Cortex of kidney (tissue), 1 donor: Measurements from ENCODE around the gene NBAS.
"Not testable (repeated sequence)": the region's sequence is repeated elsewhere in the genome, so short reads cannot be mapped to it uniquely, and the experiment has no call there.

ENCODE experiments used
- DNase-seq: peaks from one replicate; lab custom pipeline; 2025; lab: John Stamatoyannopoulos, UW

The NBAS gene

DNA sequence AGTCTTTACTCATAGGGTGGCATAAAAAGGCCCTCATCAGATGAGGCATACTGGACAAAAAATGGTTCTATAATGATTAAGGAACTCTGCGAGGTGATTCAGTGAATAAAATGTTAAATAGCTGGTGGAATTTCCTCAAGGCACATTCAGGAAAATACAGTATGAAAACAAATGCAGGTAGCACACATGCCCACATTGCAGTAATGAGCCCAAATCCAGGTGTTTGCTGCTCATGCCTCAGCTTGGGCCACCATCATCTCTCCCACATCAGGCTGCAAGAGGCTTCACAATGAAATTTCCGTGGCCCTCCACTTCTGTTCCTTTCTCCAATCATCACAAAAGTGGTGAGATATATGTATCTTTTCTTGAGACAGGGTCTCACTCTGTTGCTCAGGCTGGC lies 298.3 kb downstream of the NBAS start:
- no peak for DNase-seq

DNA sequence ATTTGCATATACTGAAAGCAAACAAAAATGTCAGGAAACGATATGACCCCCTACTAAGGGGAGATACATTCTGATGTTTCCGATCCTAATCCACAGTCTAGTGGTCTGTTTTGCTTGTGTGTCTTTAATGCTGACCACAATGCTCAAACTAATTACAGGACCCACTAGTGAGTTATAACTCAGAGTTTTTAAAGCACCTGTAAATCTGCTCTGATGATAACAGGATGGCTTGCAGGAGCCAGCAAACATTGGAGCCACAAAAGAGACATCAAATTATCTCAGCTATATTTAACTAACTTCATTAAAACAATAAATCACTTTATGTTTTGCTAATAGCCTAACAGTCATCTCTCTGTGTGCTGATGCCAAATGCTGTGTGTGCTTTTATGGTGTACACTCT lies 300.3 kb downstream of the NBAS start:
- DNase-seq = no peak

DNA sequence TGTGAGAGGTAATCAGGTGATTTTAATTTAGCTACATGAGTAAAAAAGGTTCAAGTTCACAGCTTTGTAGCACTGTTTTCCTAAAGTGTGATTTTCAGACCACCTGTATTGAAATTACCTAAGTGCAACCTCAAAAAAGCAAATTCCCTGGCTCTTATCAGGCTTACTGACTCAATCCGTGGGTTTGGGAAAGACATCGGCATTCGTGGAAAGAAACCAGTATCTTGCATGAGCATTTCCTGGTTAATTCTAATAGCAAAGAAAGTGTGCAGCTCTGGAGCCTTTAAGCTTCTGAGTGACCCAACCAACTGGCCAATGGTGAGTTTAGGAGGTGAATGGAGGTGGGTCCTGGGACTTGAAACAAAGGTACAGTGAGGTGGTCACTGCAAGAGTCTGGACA lies 300.9 kb downstream of the NBAS start:
- no peak for DNase-seq

DNA sequence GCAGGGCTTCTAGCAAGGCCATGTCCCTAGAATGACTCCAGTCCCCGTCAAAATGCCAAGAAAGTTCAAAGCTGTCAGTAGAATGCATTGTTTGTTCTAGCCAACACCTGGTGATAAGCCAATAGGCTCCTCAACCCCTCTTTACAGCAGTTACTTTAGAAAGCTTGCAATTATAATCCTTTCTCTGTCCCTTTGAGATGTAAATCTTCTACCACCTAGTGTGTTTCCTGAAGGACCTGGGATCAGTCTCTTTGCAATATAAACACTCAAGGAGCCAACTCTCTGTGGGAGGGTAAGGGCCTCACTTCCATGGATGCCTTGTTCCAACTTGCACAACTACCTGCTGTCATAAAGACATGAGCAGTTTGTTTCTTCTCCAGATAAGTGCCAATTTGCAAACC lies 301.8 kb downstream of the NBAS start:
- no peak for DNase-seq

DNA sequence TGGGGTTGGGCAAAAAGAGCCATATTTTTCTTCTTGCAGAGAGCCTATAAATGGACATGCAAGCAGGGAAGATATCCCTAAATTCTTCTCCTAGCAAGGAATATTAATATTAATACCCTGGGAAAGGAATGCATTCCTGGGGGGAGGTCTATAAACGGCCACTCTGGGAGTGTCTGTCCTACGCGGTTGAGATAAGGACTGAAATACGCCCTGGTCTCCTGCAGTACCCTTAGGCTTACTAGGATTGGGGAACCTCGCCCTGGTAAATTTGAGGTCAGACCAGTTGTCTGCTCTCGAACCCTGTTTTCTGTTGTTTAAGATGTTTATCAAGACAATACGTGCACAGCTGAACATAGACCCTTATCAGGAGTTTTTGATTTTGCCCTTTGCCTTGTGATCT lies 302.7 kb downstream of the NBAS start:
- DNase-seq = not testable (repeated sequence)

DNA sequence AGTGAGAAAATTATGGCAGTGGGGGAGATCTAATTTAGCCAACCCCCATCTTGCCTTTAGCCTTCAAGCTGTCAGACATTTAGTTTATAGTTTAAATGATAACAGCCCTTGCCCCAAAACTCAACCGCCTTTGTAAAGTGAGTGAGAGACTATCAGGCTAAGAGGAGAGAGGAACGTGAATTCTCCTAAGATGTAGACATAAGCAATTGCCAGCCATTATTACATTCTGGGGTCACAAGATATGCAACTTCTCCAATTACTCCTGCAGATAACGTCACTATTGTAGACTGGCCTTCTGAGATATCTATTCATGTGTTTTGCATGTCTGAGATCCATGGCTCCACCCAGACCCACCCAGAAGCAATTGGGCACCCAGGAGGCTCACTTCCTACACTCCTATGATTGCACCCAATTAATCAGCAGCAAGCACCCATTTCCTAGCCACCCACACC lies 307.3 kb downstream of the NBAS start:
- no peak for DNase-seq

DNA sequence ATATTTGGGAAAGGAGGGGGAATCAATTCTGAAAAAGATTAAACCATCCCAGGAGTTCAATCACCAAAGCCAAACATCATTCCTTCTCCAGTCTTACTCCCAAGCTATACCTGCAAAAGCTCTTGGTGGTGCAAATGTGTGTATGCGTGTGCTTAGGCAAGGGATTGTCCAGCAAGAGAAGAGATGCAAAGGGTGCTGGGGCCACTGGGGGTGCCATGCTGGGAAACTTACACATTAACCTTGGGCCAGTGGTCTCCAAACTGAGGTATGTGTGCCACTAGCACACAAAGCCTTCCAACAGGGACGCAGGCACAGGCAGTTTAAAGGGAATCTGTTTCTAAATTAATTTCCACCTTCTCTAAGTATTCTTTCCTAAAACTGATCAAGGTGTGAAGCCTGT lies 307.9 kb downstream of the NBAS start:
- no peak for DNase-seq

DNA sequence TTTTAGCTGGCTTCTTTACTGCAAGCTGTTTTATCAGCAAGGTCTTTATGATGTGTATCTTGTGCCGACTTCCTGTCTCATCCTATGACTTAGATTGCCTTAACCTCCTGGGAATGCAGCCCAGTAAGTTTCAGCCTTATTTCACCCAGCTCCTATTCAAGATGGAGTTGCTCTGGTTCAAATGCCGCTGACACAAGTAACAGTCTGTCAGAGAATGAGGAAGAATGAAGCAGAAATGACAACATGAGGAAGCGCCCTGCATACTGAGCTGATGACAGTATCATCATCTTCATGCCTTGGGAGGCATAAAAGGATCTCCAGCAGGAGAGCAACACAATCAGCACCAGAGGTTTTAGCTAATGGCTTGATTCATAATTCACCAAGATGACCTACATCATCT lies 309.4 kb downstream of the NBAS start:
- no peak for DNase-seq

DNA sequence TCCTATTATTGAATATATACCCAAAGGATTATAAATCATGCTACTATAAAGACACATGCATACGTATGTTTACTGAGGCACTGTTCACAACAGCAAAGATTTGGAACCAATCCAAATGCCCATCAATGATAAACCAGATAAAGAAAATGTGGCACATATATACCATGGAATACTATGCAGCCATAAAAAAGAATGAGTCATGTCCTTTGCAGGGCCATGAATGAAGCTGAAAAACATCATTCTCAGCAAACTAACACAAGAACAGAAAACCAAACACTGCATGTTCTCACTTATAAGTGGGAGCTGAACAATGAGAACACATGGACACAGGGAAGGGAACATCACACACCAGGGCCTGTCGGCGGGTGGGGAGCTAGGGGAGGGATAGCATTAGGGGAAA lies 310.2 kb downstream of the NBAS start:
- DNase-seq = not testable (repeated sequence)

DNA sequence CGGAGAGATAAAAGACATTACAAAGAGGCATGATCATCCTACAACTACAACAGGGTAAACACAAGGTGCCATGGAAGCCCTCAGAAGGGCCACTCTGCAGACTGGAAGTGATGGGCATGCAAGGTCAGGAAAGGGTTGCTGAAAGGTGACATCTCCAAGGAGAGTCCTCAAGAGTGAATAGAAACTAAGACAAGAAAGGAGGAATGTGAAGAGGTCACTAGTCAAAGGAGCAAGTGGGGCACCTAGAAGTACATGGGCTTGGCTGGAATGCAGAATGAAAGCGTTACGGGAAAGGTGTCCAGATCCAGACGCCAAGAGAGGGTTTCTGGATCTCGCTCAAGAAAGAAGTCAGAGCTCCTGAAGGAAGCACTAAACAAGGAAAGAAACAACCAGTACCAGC lies 314.3 kb downstream of the NBAS start:
- no peak for DNase-seq

DNA sequence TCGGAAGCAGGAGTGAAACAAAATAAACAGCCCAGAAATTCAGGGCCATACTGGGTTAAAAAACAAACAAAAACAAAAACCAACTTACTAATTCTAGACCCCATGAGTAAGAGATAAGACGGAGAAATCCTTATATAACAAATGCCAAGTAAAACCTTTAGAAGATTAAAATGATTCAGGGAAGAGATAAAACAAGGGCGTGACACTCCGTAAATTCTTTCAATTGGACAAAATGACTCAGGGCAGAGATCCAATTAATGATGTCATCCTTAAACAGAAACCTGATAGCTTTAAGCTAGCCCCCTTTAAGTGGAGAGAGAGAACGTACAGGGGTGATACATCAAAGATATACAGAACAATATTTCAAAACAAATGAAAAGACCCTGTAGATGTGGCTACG lies 317.4 kb downstream of the NBAS start:
- no peak for DNase-seq

DNA sequence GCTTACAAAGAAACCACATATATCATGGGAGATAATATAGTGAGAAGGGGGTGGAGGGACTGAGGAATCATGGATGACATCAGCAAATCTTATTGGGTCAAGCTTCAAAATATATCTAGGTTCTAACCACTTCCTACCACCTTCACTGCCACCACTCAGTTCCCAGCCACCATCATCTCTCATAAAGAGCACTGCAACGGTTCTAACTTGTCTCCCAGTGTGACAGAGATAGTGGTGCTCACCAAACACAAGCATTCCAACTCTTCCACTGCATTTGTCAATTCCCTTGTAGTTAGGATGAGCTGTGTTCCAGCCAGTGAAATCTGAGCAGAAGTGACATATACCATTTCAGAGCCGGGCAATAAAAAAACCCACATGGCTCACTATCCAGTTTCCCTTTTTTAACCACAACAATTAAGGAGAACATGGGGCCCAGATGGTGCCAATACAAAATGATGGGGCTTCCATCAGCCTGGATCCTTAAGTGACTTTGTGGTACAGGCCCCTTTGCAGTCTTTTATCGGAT lies 318.1 kb downstream of the NBAS start:
- no peak for DNase-seq

DNA sequence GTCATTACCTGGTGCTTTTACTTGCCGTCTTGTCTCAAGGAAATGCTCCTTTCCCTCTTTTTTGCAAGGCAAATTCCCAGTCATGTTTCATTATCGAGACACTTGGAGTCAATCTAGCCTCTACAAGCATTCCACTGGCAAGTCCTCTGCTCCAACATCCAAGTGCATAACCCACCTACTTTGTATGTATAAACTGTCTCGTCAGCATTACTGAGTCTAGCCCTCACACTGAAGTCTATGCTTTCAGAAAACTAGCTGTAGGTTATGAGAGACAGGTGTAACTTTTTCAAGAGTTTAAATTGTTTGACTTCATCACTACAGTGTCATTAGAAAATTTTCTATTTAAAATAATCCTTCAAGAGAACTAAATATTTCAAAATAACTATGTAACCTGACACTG lies 319.2 kb downstream of the NBAS start:
- no peak for DNase-seq

DNA sequence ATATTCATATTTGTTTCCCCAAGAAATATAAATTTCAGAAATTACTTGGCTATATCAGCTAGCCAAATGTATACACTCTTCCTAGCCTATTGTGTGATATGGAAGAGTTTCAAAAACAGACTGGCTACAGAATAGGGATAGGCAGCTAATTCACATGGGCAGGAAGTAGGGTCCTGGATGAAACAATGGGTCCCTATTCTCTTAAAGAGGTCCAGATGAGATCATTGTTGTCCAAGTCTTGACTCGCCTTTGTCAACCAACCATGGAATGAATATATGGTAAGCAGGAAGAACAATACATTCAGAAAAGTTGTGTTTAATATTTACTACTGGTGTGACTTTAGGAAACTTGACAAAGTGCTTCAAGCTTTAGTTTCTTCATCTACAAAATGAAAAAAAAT lies 319.9 kb downstream of the NBAS start:
- no peak for DNase-seq

DNA sequence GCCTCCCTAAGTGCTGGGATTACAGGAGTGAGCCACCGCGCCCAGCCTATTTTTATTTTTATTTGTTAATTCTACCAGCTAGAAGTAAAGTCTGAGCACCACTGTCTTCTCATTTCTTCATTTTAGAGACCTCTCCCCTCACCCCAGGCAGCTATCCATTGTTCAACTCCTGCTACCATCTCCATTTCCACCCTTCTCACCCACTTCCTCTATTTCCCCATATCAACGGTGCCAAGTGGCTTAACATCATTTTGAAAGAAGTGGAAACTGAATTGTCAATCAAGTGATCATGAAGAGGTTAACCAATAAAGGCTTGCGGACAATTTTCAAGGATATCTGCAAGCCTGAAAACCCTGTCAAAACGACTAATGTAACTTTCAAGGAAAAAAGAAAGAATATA lies 323.1 kb downstream of the NBAS start:
- DNase-seq = no peak

DNA sequence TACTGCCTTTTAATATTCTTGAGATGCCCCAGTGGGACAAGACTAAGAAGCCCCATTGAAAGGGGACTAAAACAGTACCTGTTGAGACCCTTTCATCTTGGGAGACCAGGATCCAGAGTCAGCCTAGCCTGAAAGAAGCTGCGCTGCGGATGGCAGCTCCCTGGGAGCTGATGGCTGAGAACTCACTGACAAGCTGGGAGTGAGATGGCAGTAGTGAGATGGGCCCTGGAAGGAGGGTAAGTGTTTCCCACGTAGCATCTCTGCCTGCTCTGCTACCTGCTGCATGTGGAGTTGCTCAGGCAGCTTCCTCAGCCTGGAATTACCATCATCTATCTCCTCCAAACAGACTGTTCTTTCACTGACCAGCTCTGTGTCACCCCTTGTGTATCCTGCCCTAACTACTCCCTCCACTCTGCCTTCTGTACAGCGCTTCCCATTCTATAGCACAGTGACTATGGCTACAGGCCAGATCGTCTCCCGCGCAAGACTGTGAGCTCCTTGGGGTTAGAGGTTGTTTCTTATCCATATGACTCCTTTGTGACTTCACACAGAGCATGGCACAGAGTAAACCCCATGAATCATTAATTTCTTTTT lies 330.4 kb downstream of the NBAS start:
- DNase-seq = no peak

DNA sequence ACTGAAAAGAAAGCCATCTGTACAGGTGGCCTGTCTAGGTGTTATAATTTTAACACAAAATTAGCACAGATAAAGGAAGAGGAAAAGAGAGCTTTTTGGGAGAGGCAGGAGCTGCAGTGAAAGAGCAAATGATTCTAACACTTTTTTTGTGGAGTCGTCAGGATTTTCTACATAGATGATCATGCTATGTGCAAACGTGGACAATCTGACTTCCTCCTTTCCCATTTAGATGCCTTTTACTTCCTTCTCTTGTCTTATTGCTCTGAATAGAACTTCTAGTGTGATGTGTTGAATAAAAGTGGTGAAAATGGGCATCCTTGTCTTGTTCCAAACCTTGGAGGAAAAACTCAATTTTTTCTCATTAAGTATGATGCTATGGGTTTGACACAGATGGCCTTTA lies 334.5 kb downstream of the NBAS start:
- DNase-seq = no peak

DNA sequence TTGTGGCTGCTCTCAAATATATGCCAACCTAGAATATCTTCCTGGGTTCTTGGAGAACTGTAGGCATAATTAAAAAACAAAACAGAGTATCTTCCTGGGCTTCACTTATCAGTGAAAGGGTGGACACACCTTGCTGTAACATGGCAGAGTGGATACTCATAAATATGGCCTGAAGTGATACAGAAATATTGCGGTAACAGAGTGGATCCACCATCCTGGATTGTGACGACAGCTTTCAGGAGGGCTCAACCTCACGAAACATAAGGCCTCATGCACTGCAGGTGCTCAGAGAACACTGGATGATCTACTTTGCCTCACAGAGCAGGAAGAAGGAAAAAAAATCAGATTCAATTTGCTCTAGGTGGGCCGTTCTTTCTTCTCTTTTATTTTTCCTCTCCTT lies 336.0 kb downstream of the NBAS start:
- DNase-seq = no peak

DNA sequence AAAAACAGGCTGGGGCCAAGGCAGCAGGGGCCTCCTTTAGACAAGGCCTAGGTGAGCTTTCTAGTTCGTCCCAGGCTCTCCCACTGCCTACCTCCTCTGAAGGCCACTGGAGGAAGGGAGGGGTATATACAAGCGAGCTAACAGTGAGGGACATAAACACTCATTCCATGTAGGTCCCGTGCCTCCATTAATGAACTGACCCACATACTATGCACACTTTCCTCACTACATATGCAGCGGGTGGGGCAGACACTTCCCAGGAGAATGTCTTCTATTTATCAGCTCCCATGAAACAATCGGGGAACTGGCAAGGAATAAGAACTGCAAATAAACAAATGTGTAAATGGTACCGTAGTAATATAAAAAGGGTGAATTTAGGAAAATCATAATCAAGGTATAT lies 336.5 kb downstream of the NBAS start:
- no peak for DNase-seq

DNA sequence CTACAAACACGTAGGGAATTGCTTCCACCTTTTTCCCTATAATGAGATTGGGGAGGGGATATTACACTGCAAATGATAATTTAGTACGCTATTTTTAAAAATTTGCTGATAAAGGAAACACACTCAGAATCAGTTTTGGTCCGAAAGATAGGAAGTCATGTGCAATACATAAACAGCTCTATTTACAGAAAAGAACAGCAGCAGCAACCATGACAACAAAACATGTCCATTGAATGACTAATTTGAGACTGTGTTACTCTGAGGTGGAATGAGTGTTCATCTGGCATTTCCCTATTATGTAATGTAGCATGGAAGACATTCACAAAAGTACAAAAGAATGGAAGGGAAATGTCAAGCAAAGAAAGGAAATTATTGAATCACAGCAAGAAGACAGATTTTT lies 337.2 kb downstream of the NBAS start:
- no peak for DNase-seq

DNA sequence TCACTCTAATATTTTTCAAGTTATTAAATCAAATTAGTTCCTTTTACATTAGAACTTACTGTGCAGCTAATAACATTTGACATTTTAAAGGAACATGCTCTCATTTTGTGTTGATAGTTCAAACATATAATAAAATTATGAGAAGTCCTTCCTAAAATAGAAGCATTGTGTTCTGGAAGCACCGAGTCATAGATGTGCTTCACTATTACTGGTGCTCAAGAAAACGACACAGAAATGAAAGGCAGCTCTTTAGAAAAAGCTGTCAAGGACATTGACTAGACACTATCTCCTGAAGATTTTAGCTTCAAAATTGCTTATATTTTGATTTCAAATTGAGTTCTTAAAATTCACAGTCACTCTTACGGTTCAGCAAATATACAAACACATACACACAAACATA lies 338.3 kb downstream of the NBAS start:
- no peak for DNase-seq

DNA sequence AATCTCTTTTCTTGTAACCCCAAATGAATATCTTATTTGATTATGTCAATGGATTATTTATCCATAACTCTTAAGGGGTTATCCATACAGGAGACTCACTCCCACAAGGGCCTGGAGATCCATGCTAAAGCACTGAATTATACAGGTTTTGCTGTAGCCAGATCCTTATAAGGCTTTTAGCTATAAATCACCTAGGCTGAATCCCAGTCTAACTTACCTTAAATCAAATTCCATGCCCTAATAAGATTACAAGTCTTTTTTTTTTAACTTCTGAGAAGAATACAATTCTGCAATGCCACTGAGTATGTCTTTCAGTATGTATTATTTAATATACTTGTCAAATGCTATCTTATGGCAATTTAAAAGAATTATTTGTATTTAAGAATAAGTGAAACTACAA lies 340.5 kb downstream of the NBAS start:
- DNase-seq = no peak

DNA sequence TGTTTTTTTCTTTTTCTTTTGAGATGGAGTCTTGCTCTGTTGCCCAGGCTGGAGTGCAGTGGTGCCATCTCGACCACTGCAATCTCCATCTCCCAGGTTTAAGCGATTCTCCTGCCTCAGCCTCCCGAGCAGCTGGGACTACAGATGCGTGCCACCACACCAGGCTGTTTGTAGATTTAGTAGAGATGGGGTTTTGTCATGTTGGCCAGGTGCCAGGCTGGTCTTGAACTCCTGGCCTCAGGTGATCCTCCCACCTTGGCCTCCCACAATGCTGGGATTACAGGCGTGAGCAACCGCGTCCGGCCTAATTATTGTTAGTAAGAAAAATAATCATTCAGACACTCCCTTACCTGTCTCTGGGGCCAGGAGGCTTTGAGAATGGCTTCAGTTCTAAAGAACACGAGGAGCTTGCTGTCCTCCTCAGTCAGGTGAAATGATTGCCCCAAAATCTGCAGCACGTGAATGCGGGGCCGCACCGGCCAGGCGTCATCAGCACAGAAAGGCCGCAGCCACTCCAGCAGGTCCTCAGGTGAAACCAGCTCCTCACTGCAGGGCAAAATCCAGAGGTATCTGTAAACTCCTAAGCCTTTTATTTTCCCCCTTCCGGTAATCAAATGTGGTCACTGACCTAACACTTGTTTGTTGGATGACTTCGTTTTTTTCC lies 342.6 kb downstream of the NBAS start:
- no peak for DNase-seq

DNA sequence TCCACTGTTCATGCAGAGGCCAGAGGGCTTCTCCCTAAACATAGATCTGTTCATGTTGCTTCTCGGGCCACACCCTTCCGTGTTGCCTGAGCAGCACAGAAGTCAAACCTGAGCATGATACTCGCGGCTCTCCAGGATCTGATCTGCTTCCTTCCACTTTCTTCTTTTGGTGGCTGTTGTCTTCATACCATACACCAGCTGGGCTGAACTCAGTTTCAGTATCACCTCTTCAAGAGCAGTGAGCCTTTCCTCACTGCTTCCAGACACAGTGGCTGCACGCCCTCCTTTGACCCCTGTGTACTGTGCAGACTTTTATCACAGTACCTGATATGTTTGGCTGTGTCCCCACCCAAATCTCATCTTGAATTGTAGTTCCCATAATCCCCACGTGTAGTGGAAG lies 348.9 kb downstream of the NBAS start:
- DNase-seq = no peak
